Measurements from ENCODE around the gene MYL11. TPM values are rescaled to one million over a fixed set of nuclear protein-coding genes. Genes with fewer than 3 reads are reported as not detected.

MYL11 gene
- total RNA-seq, 1 donor from 2014 or later, result 9,092 TPM

- no peak for DNase-seq
These were observed 20.0 kb upstream of the MYL11 start for GRCh38 chr16:30354423-30355143.

DNA sequence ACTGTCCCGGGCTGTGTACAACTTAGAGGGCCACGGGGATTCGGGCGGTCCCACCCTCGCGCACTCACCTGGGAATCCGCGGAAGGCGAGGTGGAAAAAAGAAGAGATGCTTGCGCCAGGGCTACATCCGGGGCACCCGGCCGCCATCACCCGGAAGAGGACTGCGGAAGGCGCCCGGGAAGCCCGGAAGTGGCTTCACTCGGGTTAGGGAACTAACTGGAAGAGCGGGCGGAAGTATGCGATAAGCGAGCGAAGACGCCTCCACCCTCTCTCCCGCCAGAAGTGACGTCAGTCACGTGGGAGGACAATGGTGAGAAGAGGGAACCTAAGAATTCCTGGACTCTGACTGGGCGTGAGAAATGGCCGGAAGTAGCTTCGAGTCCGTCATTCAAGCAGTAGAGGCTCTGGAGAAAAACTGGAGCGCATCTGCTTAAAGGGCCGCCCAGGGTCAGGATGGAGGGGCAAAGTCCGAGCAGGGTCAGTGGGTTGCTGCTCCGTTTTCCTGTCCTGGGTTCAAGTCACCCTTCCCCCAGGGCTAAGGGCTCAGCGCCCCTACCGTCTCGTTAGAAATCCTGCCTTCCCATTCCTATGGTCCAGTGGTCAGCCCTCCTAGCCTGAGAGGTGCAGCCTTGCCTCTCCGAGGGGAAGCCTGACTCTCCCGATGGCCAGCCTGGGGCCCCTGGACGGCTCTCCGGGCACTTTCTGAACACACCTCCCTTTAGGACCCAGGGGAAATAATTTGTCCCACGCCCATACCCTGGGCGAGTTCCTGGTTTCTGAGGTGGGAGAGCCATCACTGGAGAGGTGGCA, 19.3 kb upstream of the MYL11 start, which contains the start of gene CD2BP2:
Gene CD2BP2, minus strand, starts transcription at position 165 of the 810 bp plus-strand sequence. CDS start 627 bp downstream, outside the sequence.
- peak; percentile 99 for DNase-seq

- no peak for DNase-seq
These were observed 18.7 kb upstream of the MYL11 start for GRCh38 chr16:30355954-30356308.

GRCh38 chr16:30356401-30357084, 18.1 kb upstream of the MYL11 start:
- no peak for DNase-seq

GRCh38 chr16:30357085-30357714, 17.4 kb upstream of the MYL11 start:
- no peak for DNase-seq

GRCh38 chr16:30357715-30358576, 16.7 kb upstream of the MYL11 start:
- DNase-seq, result no peak

GRCh38 chr16:30358577-30358936, 16.0 kb upstream of the MYL11 start:
- DNase-seq, result no peak

DNA sequence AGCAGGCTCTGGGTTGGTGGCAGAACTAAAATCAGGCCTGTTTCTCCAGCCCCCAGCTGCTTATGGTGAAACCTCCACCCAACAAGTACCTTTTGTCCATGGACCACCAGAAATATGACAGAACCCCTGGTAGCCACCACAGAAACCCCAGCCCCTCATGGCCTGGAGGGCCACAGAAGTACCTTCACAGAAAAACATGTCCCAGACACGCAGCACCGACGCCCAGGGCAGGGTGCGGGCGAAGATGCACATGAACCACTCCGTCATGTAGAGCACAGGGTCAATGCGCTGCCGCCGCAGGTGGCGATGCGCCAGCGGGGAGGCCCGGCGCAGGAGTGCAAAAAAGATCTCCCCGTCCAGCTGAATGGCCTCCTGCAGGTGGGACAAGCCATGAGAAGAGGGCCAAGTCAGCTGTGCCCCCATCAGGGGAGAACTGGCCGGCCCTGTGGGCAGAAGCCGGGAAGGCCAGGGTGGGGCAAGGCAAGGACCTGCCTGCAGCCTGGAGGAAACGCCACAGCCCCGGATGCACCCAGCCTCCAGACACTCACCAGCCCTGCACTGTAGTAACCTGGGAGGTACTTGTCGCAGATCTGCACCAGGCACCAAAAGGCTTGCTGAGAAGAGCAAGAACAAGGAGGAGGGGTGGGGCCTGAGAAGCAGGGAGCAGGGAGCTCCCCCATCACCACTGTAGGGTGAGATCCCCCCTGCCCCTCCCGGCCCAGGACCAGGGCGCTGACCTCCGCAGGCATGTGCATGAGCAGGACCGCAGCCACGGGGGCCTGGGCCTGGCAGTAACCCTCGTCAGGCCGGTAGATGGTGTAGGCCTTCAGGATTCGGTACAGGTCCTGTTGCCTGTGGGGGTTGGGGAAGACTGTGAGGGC, 15.4 kb upstream of the MYL11 start:
- DNase-seq, result no peak

GRCh38 chr16:30359871-30360170, 14.8 kb upstream of the MYL11 start:
- DNase-seq, result no peak

- DNase-seq, result no peak
These were observed 13.4 kb upstream of the MYL11 start for GRCh38 chr16:30361180-30361579.

- no peak for DNase-seq
These were observed 9.4 kb upstream of the MYL11 start for GRCh38 chr16:30365200-30365599.

- DNase-seq, result no peak
These were observed 8.1 kb upstream of the MYL11 start for GRCh38 chr16:30366511-30366910.

GRCh38 chr16:30367349-30368009, 7.1 kb upstream of the MYL11 start:
- DNase-seq, result no peak

GRCh38 chr16:30368122-30368791, 6.3 kb upstream of the MYL11 start:
- peak; percentile 15 for DNase-seq

- DNase-seq, result no peak
These were observed 5.9 kb upstream of the MYL11 start for GRCh38 chr16:30368792-30369090.

DNA sequence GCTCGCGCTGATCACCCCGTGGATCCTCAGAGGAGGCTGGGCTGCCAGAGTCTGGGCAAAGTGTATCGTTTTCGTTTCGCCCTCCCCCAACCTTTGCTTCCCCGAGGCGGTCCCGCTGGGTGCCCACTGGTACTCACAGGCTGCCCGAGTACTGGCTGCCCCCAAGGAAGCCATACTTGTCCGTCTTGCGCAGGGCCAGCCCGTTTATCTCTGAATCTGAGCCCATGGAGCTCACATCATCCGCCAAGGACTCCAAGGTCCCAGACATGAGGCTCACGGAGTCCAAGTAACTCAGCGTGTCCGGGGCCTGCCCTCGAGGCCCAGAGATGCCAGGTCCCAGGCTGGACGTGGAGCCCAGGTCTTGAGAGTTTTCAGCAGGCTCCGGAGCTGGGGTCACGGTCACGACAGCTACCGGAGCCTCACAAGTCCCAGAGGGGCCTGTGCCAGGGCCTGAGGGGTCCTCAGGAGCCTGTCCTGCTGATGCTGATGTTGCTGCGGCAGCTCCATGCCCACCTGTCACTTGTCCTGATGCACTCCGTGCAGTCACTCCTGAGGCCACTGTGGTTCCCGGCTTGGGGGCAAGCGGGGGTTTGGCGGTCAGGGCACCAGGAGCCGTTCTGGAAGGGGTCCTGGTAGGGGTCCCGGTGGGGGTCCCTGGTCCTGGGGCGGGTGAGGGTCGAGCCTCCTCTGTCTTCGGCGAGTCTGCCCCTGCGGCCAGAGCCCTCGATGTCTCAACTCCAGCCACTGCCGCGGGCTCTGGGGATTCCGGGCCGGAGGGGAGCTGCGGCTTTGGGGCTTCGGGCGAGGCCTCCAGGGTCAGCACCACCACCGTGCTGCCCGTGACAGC, 5.3 kb upstream of the MYL11 start:
- DNase-seq, result peak; percentile 39

GRCh38 chr16:30369938-30370455, 4.6 kb upstream of the MYL11 start:
- DNase-seq, result no peak

GRCh38 chr16:30370456-30371247, 4.0 kb upstream of the MYL11 start, which contains the start of gene TBC1D10B:
TSS of gene TBC1D10B (minus strand) at chr16:30370494. CDS start at chr16:30370183, 311 bp downstream.
- DNase-seq, result peak; percentile 100
